Neutrophil (primary cell): ENCODE measurements around the gene KCNC4.

Experiments used
- H3K27ac ChIP-seq: fragments of 200-600 bp; sonication (generic); 2 replicates; pipeline ENCODE4 v1.5.1; 2016; ENCODE audit warnings: mild to moderate bottlenecking, moderate library complexity
- H3K27me3 ChIP-seq: fragments of 200-600 bp; sonication (generic); 2 replicates; pipeline ENCODE4 v1.6.0; 2016; ENCODE audit warnings: mild to moderate bottlenecking
- H3K36me3 ChIP-seq: fragments of 200-600 bp; sonication (generic); 2 replicates; pipeline ENCODE4 v1.5.1; 2017
- H3K4me1 ChIP-seq, 2 experiments: fragments of 200-600 bp in 1 of 2; sonication (generic) in 1 of 2; 1 replicate in 1 of 2; 2 replicates in 1 of 2; pipeline versions ENCODE4 v1.5.1 to v1.6.1; 2013 to 2016; ENCODE audit warnings: low read depth in 1 of 2, low read length in 1 of 2, mild to moderate bottlenecking in 1 of 2, moderate library complexity in 1 of 2; ENCODE audit not compliant: control insufficient read depth in 1 of 2, insufficient read depth in 1 of 2
- H3K4me3 ChIP-seq, 2 experiments: fragments of 200-600 bp in 1 of 2; sonication (generic) in 1 of 2; 1 replicate in 1 of 2; 2 replicates in 1 of 2; pipeline ENCODE4 v1.5.1; 2013 to 2016; ENCODE audit warnings: low read depth in 1 of 2, low read length in 1 of 2, mild to moderate bottlenecking in 1 of 2, moderate library complexity in 1 of 2
- H3K9me3 ChIP-seq: fragments of 200-600 bp; sonication (generic); 2 replicates; pipeline ENCODE4 v1.5.1; 2016
- TF ChIP-seq, protein P1 (sequence below): fragments of 200-600 bp; sonication (generic); IDR thresholded peaks from 2 replicates; pipeline ENCODE4 v1.5.1; 2016; ENCODE audit warnings: antibody characterized with exemption

KCNC4 gene

GRCh38 chr1:110218739-110219138 is 8.6 kb downstream of the KCNC4 start:
- no peak overlapping the region for H3K27ac ChIP-seq
- H3K9me3 ChIP-seq: no peaks in the 10 kb centered on the region
- no peak overlapping the region for H3K4me3 ChIP-seq
- peaks cover 14% of the 10 kb centered on the region for H3K27me3 ChIP-seq
- peaks cover 8% of the 10 kb centered on the region for H3K36me3 ChIP-seq
- no peaks in the 10 kb centered on the region for H3K4me1 ChIP-seq
- TF ChIP-seq, protein P1, sequence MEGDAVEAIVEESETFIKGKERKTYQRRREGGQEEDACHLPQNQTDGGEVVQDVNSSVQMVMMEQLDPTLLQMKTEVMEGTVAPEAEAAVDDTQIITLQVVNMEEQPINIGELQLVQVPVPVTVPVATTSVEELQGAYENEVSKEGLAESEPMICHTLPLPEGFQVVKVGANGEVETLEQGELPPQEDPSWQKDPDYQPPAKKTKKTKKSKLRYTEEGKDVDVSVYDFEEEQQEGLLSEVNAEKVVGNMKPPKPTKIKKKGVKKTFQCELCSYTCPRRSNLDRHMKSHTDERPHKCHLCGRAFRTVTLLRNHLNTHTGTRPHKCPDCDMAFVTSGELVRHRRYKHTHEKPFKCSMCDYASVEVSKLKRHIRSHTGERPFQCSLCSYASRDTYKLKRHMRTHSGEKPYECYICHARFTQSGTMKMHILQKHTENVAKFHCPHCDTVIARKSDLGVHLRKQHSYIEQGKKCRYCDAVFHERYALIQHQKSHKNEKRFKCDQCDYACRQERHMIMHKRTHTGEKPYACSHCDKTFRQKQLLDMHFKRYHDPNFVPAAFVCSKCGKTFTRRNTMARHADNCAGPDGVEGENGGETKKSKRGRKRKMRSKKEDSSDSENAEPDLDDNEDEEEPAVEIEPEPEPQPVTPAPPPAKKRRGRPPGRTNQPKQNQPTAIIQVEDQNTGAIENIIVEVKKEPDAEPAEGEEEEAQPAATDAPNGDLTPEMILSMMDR: no peak

DNA sequence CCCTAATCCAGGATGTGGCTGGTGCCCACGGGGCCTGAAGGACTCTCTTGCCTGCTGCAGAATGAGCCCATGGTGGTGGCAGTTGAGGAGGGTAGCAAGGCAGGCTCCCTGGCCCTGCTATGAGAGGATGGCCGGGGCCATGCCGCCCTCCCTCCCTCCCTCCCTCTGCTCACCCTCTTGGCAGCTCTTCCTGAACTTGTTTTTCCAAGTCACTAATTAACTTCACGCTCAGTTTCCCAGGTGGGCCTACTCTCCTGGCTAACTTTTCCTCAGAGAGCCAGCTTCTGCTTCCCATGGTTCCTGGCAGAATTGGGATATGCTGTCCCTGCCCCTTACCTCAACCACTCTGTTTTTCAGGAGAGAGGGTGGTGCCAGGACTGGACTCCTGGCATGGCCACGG is 10.2 kb downstream of the KCNC4 start:
- TF ChIP-seq, protein P1: no peak
- no peaks in the 10 kb centered on the region for H3K4me1 ChIP-seq
- no peaks in the 10 kb centered on the region for H3K9me3 ChIP-seq
- H3K36me3 ChIP-seq: peaks cover 9% of the 10 kb centered on the region
- H3K27ac ChIP-seq: no peak overlapping the region
- H3K4me3 ChIP-seq: no peak overlapping the region
- no peaks in the 10 kb centered on the region for H3K27me3 ChIP-seq

- no peaks in the 10 kb centered on the region for H3K27me3 ChIP-seq
- H3K9me3 ChIP-seq: no peaks in the 10 kb centered on the region
- no peak overlapping the region for H3K4me3 ChIP-seq
- H3K4me1 ChIP-seq: no peaks in the 10 kb centered on the region
- H3K36me3 ChIP-seq: peaks cover 9% of the 10 kb centered on the region
- TF ChIP-seq, protein P1: no peak
- no peak overlapping the region for H3K27ac ChIP-seq
Measured at GRCh38 chr1:110221119-110221518, 11.0 kb downstream of the KCNC4 start.

DNA sequence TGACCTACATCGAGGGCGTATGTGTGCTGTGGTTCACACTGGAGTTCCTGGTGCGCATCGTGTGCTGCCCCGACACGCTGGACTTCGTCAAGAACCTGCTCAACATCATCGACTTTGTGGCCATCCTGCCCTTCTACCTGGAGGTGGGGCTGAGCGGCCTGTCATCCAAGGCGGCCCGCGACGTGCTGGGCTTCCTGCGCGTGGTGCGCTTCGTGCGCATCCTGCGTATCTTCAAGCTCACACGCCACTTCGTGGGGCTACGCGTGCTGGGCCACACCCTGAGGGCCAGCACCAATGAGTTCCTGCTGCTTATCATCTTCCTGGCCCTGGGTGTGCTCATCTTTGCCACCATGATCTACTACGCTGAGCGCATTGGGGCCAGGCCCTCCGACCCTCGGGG is 13.0 kb downstream of the KCNC4 start:
- no peaks in the 10 kb centered on the region for H3K27me3 ChIP-seq
- TF ChIP-seq, protein P1: no peak
- H3K27ac ChIP-seq: no peak overlapping the region
- H3K9me3 ChIP-seq: no peaks in the 10 kb centered on the region
- no peaks in the 10 kb centered on the region for H3K4me1 ChIP-seq
- H3K36me3 ChIP-seq: peaks cover 9% of the 10 kb centered on the region
- H3K4me3 ChIP-seq: no peak overlapping the region

DNA sequence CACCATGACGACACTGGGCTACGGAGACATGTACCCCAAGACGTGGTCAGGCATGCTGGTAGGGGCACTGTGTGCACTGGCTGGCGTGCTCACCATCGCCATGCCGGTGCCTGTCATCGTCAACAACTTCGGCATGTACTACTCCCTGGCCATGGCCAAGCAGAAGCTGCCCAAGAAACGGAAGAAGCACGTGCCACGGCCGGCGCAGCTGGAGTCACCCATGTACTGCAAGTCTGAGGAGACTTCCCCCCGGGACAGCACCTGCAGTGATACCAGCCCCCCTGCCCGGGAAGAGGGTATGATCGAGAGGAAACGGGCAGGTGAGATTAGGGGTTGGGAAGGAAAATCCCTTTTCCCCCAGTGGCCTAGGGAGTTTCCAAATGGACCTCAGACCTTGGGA is 13.5 kb downstream of the KCNC4 start:
- Histone ChIP-seq H3K9me3 (no peaks in the 10 kb centered on the region), H3K4me1 (no peaks in the 10 kb centered on the region), H3K27ac (no peak overlapping the region), H3K4me3 (no peak overlapping the region), H3K36me3 (peaks cover 9% of the 10 kb centered on the region), H3K27me3 (no peaks in the 10 kb centered on the region)
- TF ChIP-seq, protein P1: no peak
